ENCODE results near the gene GRK4.
"Not testable (repeated sequence)": the region's sequence is repeated elsewhere in the genome, so short reads cannot be mapped to it uniquely, and the experiment has no call there.

GRK4 gene

GRCh38 chr4:2963175-2963965 lies at the start of gene GRK4, which contains the start of gene NOP14:
GRK4 (plus strand) TSS chr4:2963571; CDS start chr4:2964071, 500 bp downstream.
NOP14 (minus strand) TSS chr4:2963406; CDS start chr4:2963319, 87 bp downstream.
- peak; percentile 97 to 99 for DNase-seq

- no peak for DNase-seq
Observed at GRCh38 chr4:2914256-2915126, 48.9 kb upstream of the GRK4 start.

- no peak for DNase-seq
Observed at GRCh38 chr4:2915789-2916188, 47.6 kb upstream of the GRK4 start.

GRCh38 chr4:2916696-2917095 lies 46.7 kb upstream of the GRK4 start:
- not testable (repeated sequence) for DNase-seq

- not testable (repeated sequence) for DNase-seq
Observed at GRCh38 chr4:2918300-2918699, 45.1 kb upstream of the GRK4 start.

GRCh38 chr4:2918714-2919113 lies 44.7 kb upstream of the GRK4 start:
- DNase-seq = not testable (repeated sequence)

- DNase-seq = peak; percentile 63 to 79
Observed at GRCh38 chr4:2922453-2923101, 40.8 kb upstream of the GRK4 start.

GRCh38 chr4:2923141-2923551 lies 40.2 kb upstream of the GRK4 start:
- no peak for DNase-seq

- DNase-seq = no peak
Observed at GRCh38 chr4:2923668-2924173, 39.6 kb upstream of the GRK4 start.

- DNase-seq = no peak
Observed at GRCh38 chr4:2924286-2924685, 39.1 kb upstream of the GRK4 start.

- no peak for DNase-seq
Observed at GRCh38 chr4:2924765-2925301, 38.5 kb upstream of the GRK4 start.

GRCh38 chr4:2925496-2925895 lies 37.9 kb upstream of the GRK4 start:
- DNase-seq = no peak

- DNase-seq = no peak
Observed at GRCh38 chr4:2925931-2926860, 37.2 kb upstream of the GRK4 start.

GRCh38 chr4:2927016-2927695 lies 36.2 kb upstream of the GRK4 start:
- DNase-seq = no peak

- DNase-seq = no peak
Observed at GRCh38 chr4:2927696-2928075, 35.7 kb upstream of the GRK4 start.

GRCh38 chr4:2928242-2929176 lies 34.9 kb upstream of the GRK4 start:
- DNase-seq = no peak

GRCh38 chr4:2929469-2929868 lies 33.9 kb upstream of the GRK4 start:
- no peak for DNase-seq

- DNase-seq = no peak
Observed at GRCh38 chr4:2930135-2930757, 33.1 kb upstream of the GRK4 start.

- peak in 1 of 2 experiments; percentile 47 for DNase-seq
Observed at GRCh38 chr4:2930758-2931511, 32.4 kb upstream of the GRK4 start.
